IMR-90 (cell line): ENCODE results near the gene SPZ1. TPM values are rescaled to one million over a fixed set of nuclear protein-coding genes. Genes with fewer than 3 reads are reported as not detected.

Experiments used
- ATAC-seq: fragments of 200-7000 bp; cut with Tn5 transposase; 2 replicates; pipeline ENCODE4 v1.9.1; 2020; ENCODE audit warnings: low read depth, mild to moderate bottlenecking, moderate library complexity
- Bru-seq: library from RNA; stranded (reverse); fragments of 400-500 nt; gene quantifications from one replicate; lab custom pipeline; 2021; lab: Mats Ljungman, UMichigan
- BruChase-seq, 2 experiments: library from RNA; stranded (reverse); fragments of 400-500 nt; gene quantifications; one replicate each; lab custom pipeline; 2021; lab: Mats Ljungman, UMichigan
- BruUV-seq: library from RNA; stranded (reverse); fragments of 400-500 nt; replicated peaks from 2 replicates; lab custom pipeline; 2021; lab: Mats Ljungman, UMichigan
- CTCF ChIA-PET: fragments of 300-600 bp; formaldehyde crosslinking; extraction: SDS; loops from one replicate; lab custom pipeline; 2021; ENCODE audit warnings: antibody characterized with exemption; lab: Yijun Ruan, JAX
- POLR2A ChIA-PET: fragments of 300-600 bp; sonication (Branson Sonifier 250); formaldehyde crosslinking; loops from one replicate; lab custom pipeline; 2022; ENCODE audit warnings: antibody characterized with exemption; ENCODE audit not compliant: unreplicated experiment; lab: Charles Lee
- DNase-seq: peaks from one replicate; pipeline ENCODE4 v3.0.0; 2013
- H2AFZ ChIP-seq: replicated peaks from 2 replicates; pipeline ENCODE3; 2013; ENCODE audit warnings: low read length, mild to moderate bottlenecking; ENCODE audit not compliant: poor library complexity
- H2AK5ac ChIP-seq: 2 replicates; pipeline ENCODE4 v1.6.1; 2013; ENCODE audit warnings: low read depth, low read length, inconsistent platforms
- H2AK9ac ChIP-seq: replicated peaks from 2 replicates; pipeline ENCODE3; 2013; ENCODE audit warnings: mild to moderate bottlenecking, low read depth, low read length, moderate library complexity; ENCODE audit not compliant: poor library complexity
- H2BK120ac ChIP-seq: 2 replicates; pipeline ENCODE4 v1.6.1; 2013; ENCODE audit warnings: low read depth, low read length, inconsistent platforms
- H2BK15ac ChIP-seq: 3 replicates; pipeline ENCODE4 v1.6.1; 2013; ENCODE audit warnings: low read depth, low read length, inconsistent platforms
- H2BK20ac ChIP-seq: 2 replicates; pipeline ENCODE4 v1.6.1; 2013; ENCODE audit warnings: low read depth, mild to moderate bottlenecking, inconsistent platforms, low read length, moderate library complexity
- H2BK5ac ChIP-seq: 2 replicates; pipeline ENCODE4 v1.6.1; 2013; ENCODE audit warnings: mild to moderate bottlenecking, low read depth, low read length, inconsistent platforms; ENCODE audit not compliant: poor library complexity, severe bottlenecking
- H3K14ac ChIP-seq: replicated peaks from 2 replicates; pipeline ENCODE4 v1.6.1; 2013; ENCODE audit warnings: low read depth, low read length, inconsistent platforms
- H3K18ac ChIP-seq: 2 replicates; pipeline ENCODE4 v1.6.1; 2013; ENCODE audit warnings: low read depth, low read length, control low read depth
- H3K23ac ChIP-seq: 2 replicates; pipeline ENCODE4 v1.6.1; 2013; ENCODE audit warnings: low read depth, low read length, inconsistent platforms
- H3K27ac ChIP-seq: 2 replicates; pipeline ENCODE4 v1.5.1; 2013; ENCODE audit warnings: mild to moderate bottlenecking, control low read depth, low read length; ENCODE audit not compliant: insufficient read depth
- H3K27me3 ChIP-seq: 2 replicates; pipeline ENCODE4 v1.6.1; 2013; ENCODE audit warnings: low read length; ENCODE audit not compliant: control insufficient read depth, insufficient read depth
- H3K36me3 ChIP-seq: 2 replicates; pipeline ENCODE4 v1.6.1; 2013; ENCODE audit warnings: low read length, mixed read lengths; ENCODE audit not compliant: control insufficient read depth, insufficient read depth
- H3K4ac ChIP-seq: 2 replicates; pipeline ENCODE4 v1.6.1; 2013; ENCODE audit warnings: low read depth, low read length, inconsistent platforms
- H3K4me1 ChIP-seq: 2 replicates; pipeline ENCODE4 v1.6.1; 2013; ENCODE audit warnings: low read length, mixed read lengths; ENCODE audit not compliant: control insufficient read depth, insufficient read depth
- H3K4me2 ChIP-seq: 2 replicates; pipeline ENCODE4 v1.6.1; 2013; ENCODE audit warnings: low read depth, mild to moderate bottlenecking, control low read depth, low read length, moderate library complexity
- H3K4me3 ChIP-seq: 2 replicates; pipeline ENCODE4 v1.5.1; 2013; ENCODE audit warnings: low read depth, mild to moderate bottlenecking, control low read depth, low read length, moderate library complexity; ENCODE audit not compliant: insufficient read depth
- H3K56ac ChIP-seq: 2 replicates; pipeline ENCODE4 v1.6.1; 2013; ENCODE audit warnings: low read length, inconsistent platforms; ENCODE audit not compliant: insufficient read depth; ENCODE audit errors: extremely low read depth
- H3K79me1 ChIP-seq, 2 experiments: 2 replicates each; pipeline ENCODE4 v1.6.1; 2013; ENCODE audit warnings: low read length in 2 of 2, inconsistent platforms in 1 of 2, low read depth in 1 of 2
- H3K9ac ChIP-seq: 2 replicates; pipeline ENCODE4 v1.6.1; 2013; ENCODE audit warnings: low read depth, low read length, control low read depth
- H3K9me1 ChIP-seq: 2 replicates; pipeline ENCODE4 v1.6.1; 2013; ENCODE audit warnings: low read length, inconsistent platforms; ENCODE audit not compliant: insufficient read depth
- H3K9me3 ChIP-seq: 2 replicates; pipeline ENCODE4 v1.6.1; 2013; ENCODE audit warnings: low read length; ENCODE audit not compliant: control insufficient read depth, insufficient read depth
- H4K20me1 ChIP-seq: 2 replicates; pipeline ENCODE4 v1.6.1; 2013; ENCODE audit warnings: low read length, inconsistent platforms; ENCODE audit not compliant: insufficient read depth
- H4K5ac ChIP-seq: 2 replicates; pipeline ENCODE4 v1.6.1; 2013; ENCODE audit warnings: mild to moderate bottlenecking, low read depth, low read length, control low read depth
- H4K8ac ChIP-seq, 2 experiments: 2 replicates each; pipeline ENCODE4 v1.6.1; 2013; ENCODE audit warnings: low read depth in 2 of 2, low read length in 2 of 2, control low read depth in 1 of 2, inconsistent platforms in 1 of 2
- H4K91ac ChIP-seq: 2 replicates; pipeline ENCODE4 v1.6.1; 2013; ENCODE audit warnings: low read depth, low read length, inconsistent platforms; ENCODE audit not compliant: insufficient read depth
- CHD1 ChIP-seq: IDR thresholded peaks from 2 replicates; pipeline ENCODE4 v1.6.1; 2012; ENCODE audit warnings: low read depth, low read length, improper control_type of control experiment
- FOS ChIP-seq: fragments of 150-350 bp; IDR thresholded peaks from 2 replicates; pipeline ENCODE4 v1.6.1; 2016; ENCODE audit warnings: low read depth, low read length
- MAFK ChIP-seq: IDR thresholded peaks from 2 replicates; pipeline ENCODE4 v1.6.1; 2012; ENCODE audit warnings: low read depth, low read length, improper control_type of control experiment
- MXI1 ChIP-seq: IDR thresholded peaks from 2 replicates; pipeline ENCODE4 v1.6.1; 2012; ENCODE audit warnings: low read depth, mild to moderate bottlenecking, low read length, moderate library complexity, borderline replicate concordance
- NFE2L2 ChIP-seq: fragments of 150-350 bp; IDR thresholded peaks from 2 replicates; pipeline ENCODE4 v1.6.1; 2016; ENCODE audit warnings: low read depth, mild to moderate bottlenecking, low read length
- POLR2A ChIP-seq: IDR thresholded peaks from 2 replicates; pipeline ENCODE4 v1.6.1; 2012; ENCODE audit warnings: mild to moderate bottlenecking, low read depth, low read length
- RAD21 ChIP-seq: IDR thresholded peaks from 2 replicates; pipeline ENCODE4 v1.6.1; 2012; ENCODE audit warnings: low read length, improper control_type of control experiment
- SMC3 ChIP-seq: fragments of 150-350 bp; IDR thresholded peaks from 2 replicates; pipeline ENCODE4 v1.6.1; 2016; ENCODE audit warnings: low read depth, mild to moderate bottlenecking, antibody characterized with exemption, low read length, moderate library complexity
- WGBS, 2 experiments: methylation state at CpG; one replicate each; pipeline versions ENCODE4 v1.1.5 to v1.1.7; 2013; ENCODE audit warnings: missing lambda C conversion rate in 2 of 2; ENCODE audit not compliant: insufficient read length in 1 of 2; ENCODE audit errors: extremely low coverage in 2 of 2; 5-methylcytosine and 5-hydroxymethylcytosine counted together
- dilution Hi-C: fragments of 300-500 bp; cut with HindIII; formaldehyde crosslinking; loops from one replicate; pipeline ENCODE4 v1.14.3; 2018; ENCODE audit warnings: low sequenced_read_pairs; ENCODE audit not compliant: unreplicated experiment
- in situ Hi-C: fragments of 300-500 bp; cut with MboI; formaldehyde crosslinking; loops from 3 replicates; pipeline ENCODE4 v1.14.3; 2019; ENCODE audit warnings: low sequenced_read_pairs, inconsistent platforms, mixed read lengths
- intact Hi-C: fragments of 100-400 bp; cut with micrococcal nuclease; formaldehyde crosslinking; loops from 2 replicates; pipeline ENCODE4 v1.10.0; 2022
- long read RNA-seq: library from polyadenylated mRNA; unstranded; transcript quantifications from one replicate; pipeline ENCODE4 v2.0.0, GENCODE V29; 2021; ENCODE audit not compliant: unreplicated experiment
- polyA plus RNA-seq, 3 experiments: library from polyadenylated mRNA; depleted of rRNA; stranded (reverse); fragments of >200 nt; gene quantifications; 2 replicates each; pipeline ENCODE4 v1.2.3, GENCODE V29; 2012; ENCODE audit warnings: low replicate concordance in 1 of 3
- total RNA-seq: library from RNA; depleted of rRNA; stranded (reverse); fragments of >200 nt; gene quantifications from 2 replicates; pipeline ENCODE4 v1.2.3, GENCODE V29; 2012; rRNA removed
- TF ChIP-seq, protein P1 (sequence below): fragments of 150-350 bp; IDR thresholded peaks from 2 replicates; pipeline ENCODE4 v1.6.1; 2017; ENCODE audit warnings: mild to moderate bottlenecking, antibody characterized with exemption, low read length, low read depth
- TF ChIP-seq, protein P2 (sequence below): fragments of 150-350 bp; IDR thresholded peaks from 2 replicates; pipeline ENCODE4 v1.6.1; 2016; ENCODE audit warnings: low read depth, mild to moderate bottlenecking, low read length, moderate library complexity, borderline replicate concordance
- TF ChIP-seq, protein P3 (sequence below): conservative IDR thresholded peaks from 2 replicates; pipeline ENCODE4 v1.5.1; 2012; ENCODE audit warnings: mild to moderate bottlenecking, low read depth, low read length, improper control_type of control experiment

Gene SPZ1, protein sequence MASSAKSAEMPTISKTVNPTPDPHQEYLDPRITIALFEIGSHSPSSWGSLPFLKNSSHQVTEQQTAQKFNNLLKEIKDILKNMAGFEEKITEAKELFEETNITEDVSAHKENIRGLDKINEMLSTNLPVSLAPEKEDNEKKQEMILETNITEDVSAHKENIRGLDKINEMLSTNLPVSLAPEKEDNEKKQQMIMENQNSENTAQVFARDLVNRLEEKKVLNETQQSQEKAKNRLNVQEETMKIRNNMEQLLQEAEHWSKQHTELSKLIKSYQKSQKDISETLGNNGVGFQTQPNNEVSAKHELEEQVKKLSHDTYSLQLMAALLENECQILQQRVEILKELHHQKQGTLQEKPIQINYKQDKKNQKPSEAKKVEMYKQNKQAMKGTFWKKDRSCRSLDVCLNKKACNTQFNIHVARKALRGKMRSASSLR
- total RNA-seq (not detected in 2 replicates), polyA plus RNA-seq (2012; rRNA removed) (not detected in 2 replicates), Bru-seq, nascent RNA (not detected), BruChase-seq, experiment 1, labeled RNA remaining after a 6-hour chase (percentile 32 among the genes with signal in this experiment), BruChase-seq, experiment 2, labeled RNA remaining after a 2-hour chase (not detected)
- polyA plus RNA-seq (2012; cell fraction: cytosol; rRNA removed) = not detected in 2 replicates
- polyA plus RNA-seq (2012; cell fraction: nucleus; rRNA removed; ENCODE audit: low replicate concordance) = not detected in 2 replicates
- long read RNA-seq = 0 reads

DNA sequence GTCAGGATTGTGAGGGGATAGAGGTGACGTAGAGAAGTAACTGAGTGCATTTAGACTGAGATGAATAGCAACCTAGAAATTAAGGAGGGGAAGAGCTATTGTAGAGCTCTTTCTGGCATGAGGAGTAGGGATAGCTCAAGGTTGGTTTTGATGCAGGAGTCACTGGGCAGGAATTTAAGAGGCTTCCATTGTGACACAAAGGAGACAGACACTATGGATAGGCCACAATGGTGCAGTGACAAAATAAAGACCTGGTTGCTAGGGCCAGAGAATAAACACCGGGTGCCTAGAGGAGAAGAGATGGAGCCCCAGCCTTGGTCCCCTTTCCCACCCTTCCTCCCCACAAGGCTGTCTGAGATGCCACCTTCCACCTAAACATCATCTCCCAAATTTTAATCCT, at the start of gene SPZ1:
Gene SPZ1 (plus strand): TSS at position 301 of the 400 bp plus-strand sequence. CDS start 214 bp downstream, outside the sequence.
- DNase-seq (no peak), ATAC-seq (no peak)
- no peak within 1 kb of the TSS for H3K4me3 ChIP-seq
- H3K23ac ChIP-seq = no peak within 1 kb of the TSS
- no peak within 1 kb of the TSS for H2AFZ ChIP-seq
- no peak within 1 kb of the TSS for H3K56ac ChIP-seq
- no CpG with 5 or more reads among the region's 2 CpGs for WGBS, 2 experiments
- H4K20me1 ChIP-seq = no peaks in the 10 kb centered on the region
- TF ChIP-seq, protein P1, sequence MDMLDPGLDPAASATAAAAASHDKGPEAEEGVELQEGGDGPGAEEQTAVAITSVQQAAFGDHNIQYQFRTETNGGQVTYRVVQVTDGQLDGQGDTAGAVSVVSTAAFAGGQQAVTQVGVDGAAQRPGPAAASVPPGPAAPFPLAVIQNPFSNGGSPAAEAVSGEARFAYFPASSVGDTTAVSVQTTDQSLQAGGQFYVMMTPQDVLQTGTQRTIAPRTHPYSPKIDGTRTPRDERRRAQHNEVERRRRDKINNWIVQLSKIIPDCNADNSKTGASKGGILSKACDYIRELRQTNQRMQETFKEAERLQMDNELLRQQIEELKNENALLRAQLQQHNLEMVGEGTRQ = no peak
- TF ChIP-seq, protein P2, sequence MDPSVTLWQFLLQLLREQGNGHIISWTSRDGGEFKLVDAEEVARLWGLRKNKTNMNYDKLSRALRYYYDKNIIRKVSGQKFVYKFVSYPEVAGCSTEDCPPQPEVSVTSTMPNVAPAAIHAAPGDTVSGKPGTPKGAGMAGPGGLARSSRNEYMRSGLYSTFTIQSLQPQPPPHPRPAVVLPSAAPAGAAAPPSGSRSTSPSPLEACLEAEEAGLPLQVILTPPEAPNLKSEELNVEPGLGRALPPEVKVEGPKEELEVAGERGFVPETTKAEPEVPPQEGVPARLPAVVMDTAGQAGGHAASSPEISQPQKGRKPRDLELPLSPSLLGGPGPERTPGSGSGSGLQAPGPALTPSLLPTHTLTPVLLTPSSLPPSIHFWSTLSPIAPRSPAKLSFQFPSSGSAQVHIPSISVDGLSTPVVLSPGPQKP = no peak
- TF ChIP-seq SMC3 = no peak
- TF ChIP-seq MAFK = no peak
- TF ChIP-seq, protein P3, sequence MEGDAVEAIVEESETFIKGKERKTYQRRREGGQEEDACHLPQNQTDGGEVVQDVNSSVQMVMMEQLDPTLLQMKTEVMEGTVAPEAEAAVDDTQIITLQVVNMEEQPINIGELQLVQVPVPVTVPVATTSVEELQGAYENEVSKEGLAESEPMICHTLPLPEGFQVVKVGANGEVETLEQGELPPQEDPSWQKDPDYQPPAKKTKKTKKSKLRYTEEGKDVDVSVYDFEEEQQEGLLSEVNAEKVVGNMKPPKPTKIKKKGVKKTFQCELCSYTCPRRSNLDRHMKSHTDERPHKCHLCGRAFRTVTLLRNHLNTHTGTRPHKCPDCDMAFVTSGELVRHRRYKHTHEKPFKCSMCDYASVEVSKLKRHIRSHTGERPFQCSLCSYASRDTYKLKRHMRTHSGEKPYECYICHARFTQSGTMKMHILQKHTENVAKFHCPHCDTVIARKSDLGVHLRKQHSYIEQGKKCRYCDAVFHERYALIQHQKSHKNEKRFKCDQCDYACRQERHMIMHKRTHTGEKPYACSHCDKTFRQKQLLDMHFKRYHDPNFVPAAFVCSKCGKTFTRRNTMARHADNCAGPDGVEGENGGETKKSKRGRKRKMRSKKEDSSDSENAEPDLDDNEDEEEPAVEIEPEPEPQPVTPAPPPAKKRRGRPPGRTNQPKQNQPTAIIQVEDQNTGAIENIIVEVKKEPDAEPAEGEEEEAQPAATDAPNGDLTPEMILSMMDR = no peak
- TF ChIP-seq NFE2L2 = no peak
- no peak for TF ChIP-seq FOS
- no peak for TF ChIP-seq CHD1
- TF ChIP-seq RAD21 = no peak
- TF ChIP-seq POLR2A = no peak
- TF ChIP-seq MXI1 = no peak
- no peak within 1 kb of the TSS for H3K9ac ChIP-seq
- intact Hi-C loops (no loop called here), dilution Hi-C loops (no loop called here), in situ Hi-C loops (no loop called here)
- no peak within 1 kb of the TSS for H4K5ac ChIP-seq
- BruUV-seq = no TSS peak
- ChIA-PET POLR2A (no interaction called here), CTCF (no interaction called here)
- no peak within 1 kb of the TSS for H2BK15ac ChIP-seq
- H3K9me3 ChIP-seq = no peaks in the 10 kb centered on the region
- H3K36me3 ChIP-seq = no peaks in the 10 kb centered on the region
- H3K4me2 ChIP-seq = no peak within 1 kb of the TSS
- no peak within 1 kb of the TSS for H2AK5ac ChIP-seq
- H3K4me1 ChIP-seq = no peaks in the 10 kb centered on the region
- no peak within 1 kb of the TSS for H3K4ac ChIP-seq
- no peak within 1 kb of the TSS for H3K14ac ChIP-seq
- H3K79me1 ChIP-seq = no peaks in the 10 kb centered on the region
- H4K8ac ChIP-seq = no peak within 1 kb of the TSS
- H4K91ac ChIP-seq = no peak within 1 kb of the TSS
- no peak within 1 kb of the TSS for H2AK9ac ChIP-seq
- no peak within 1 kb of the TSS for H2BK5ac ChIP-seq
- no peak within 1 kb of the TSS for H3K18ac ChIP-seq
- no peaks in the 10 kb centered on the region for H3K9me1 ChIP-seq
- peaks cover 4% of the 10 kb centered on the region for H3K27me3 ChIP-seq
- H3K27ac ChIP-seq = no peak within 1 kb of the TSS
- no peak within 1 kb of the TSS for H2BK20ac ChIP-seq
- no peak within 1 kb of the TSS for H2BK120ac ChIP-seq
